NCI-H1105 (cell line): Measurements from ENCODE around the gene ZFP92.
"Not testable (repeated sequence)": the region's sequence is repeated elsewhere in the genome, so short reads cannot be mapped to it uniquely, and the experiment has no call there.

Experiments used
- DNase-seq: peaks from one replicate; lab custom pipeline; 2025; lab: John Stamatoyannopoulos, UW

ZFP92 gene

GRCh38 chrX:153387345-153387744 lies 23.9 kb upstream of the ZFP92 start:
- no peak for DNase-seq

- no peak for DNase-seq
These were observed 23.1 kb upstream of the ZFP92 start for GRCh38 chrX:153387987-153388721.

GRCh38 chrX:153388722-153389459 lies 22.4 kb upstream of the ZFP92 start:
- DNase-seq = no peak

- not testable (repeated sequence) for DNase-seq
These were observed 21.9 kb upstream of the ZFP92 start for GRCh38 chrX:153389460-153389768.

GRCh38 chrX:153392642-153393321 lies 18.5 kb upstream of the ZFP92 start:
- DNase-seq = no peak

GRCh38 chrX:153394612-153395011 lies 16.7 kb upstream of the ZFP92 start:
- DNase-seq = no peak

- DNase-seq = no peak
These were observed 15.5 kb upstream of the ZFP92 start for GRCh38 chrX:153395613-153396319.

- no peak for DNase-seq
These were observed 14.7 kb upstream of the ZFP92 start for GRCh38 chrX:153396320-153397195.

GRCh38 chrX:153397256-153397960 lies 13.9 kb upstream of the ZFP92 start:
- peak; percentile 38 for DNase-seq

- no peak for DNase-seq
These were observed 12.9 kb upstream of the ZFP92 start for GRCh38 chrX:153398275-153398960.

GRCh38 chrX:153400146-153401132 lies 10.8 kb upstream of the ZFP92 start:
- no peak for DNase-seq

- DNase-seq = no peak
These were observed 10.0 kb upstream of the ZFP92 start, which contains the start of gene PNMA6E for GRCh38 chrX:153401133-153401764. Gene PNMA6E, minus strand, starts transcription at chrX:153401350. Its CDS starts 2,501 bp downstream, at chrX:153398849.

- DNase-seq = not testable (repeated sequence)
These were observed 6.9 kb upstream of the ZFP92 start for GRCh38 chrX:153404333-153404732.

GRCh38 chrX:153405426-153405825 lies 5.8 kb upstream of the ZFP92 start:
- no peak for DNase-seq

GRCh38 chrX:153406011-153406410 lies 5.3 kb upstream of the ZFP92 start:
- no peak for DNase-seq

GRCh38 chrX:153406903-153407302 lies 4.4 kb upstream of the ZFP92 start:
- DNase-seq = no peak

GRCh38 chrX:153407736-153408135 lies 3.5 kb upstream of the ZFP92 start:
- DNase-seq = no peak

- DNase-seq = no peak
These were observed 3.0 kb upstream of the ZFP92 start for GRCh38 chrX:153408221-153408721.
